SK-N-SH (cell line): ENCODE measurements around the gene TBC1D19.

Experiments
- CTCF ChIP-seq: fragments of 200-600 bp; sonication (generic); IDR thresholded peaks from 2 replicates; pipeline ENCODE4 v1.6.1; 2017; ENCODE audit warnings: antibody characterized with exemption, mild to moderate bottlenecking, moderate library complexity
- JUND ChIP-seq: IDR thresholded peaks from 2 replicates; pipeline ENCODE4 v1.4.0; 2012
- TAF1 ChIP-seq: IDR thresholded peaks from 2 replicates; pipeline ENCODE4 v1.6.1; 2012; ENCODE audit warnings: low read depth, mild to moderate bottlenecking, low read length, moderate library complexity, borderline replicate concordance

DNA sequence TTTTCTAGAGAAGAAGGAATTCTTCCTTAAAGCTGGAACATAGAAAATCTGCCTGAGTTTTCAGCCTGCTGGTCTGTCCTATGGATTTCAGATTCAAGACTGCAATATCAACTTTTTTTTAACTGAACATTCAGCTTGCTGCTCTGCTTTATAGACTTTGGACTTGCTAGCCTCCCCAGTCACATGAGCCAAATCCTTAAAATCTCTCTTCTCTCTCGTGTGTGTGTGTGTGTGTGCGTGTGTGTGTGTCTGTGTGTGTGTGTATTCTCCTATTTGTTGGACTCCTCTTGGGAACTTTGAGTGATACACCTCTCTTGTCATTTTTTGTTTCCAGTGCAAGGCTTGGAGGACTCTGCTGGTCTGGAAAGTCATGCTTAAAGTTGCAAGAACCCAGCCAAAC lies 6.8 kb upstream of the TBC1D19 start:
- TF ChIP-seq JUND (no peak), CTCF (no peak), TAF1 (no peak)
